GM18505 (cell line): ENCODE measurements around the gene SP2.

ENCODE experiments used
- ATAC-seq: cut with Tn5 transposase; IDR thresholded peaks from one replicate; pipeline ENCODE4 v1.9.1; 2021; ENCODE audit not compliant: unreplicated experiment
- POLR2A ChIP-seq: IDR thresholded peaks from 4 replicates; pipeline ENCODE4 v1.6.1; 2011; ENCODE audit warnings: borderline replicate concordance; ENCODE audit not compliant: insufficient read depth, insufficient read length; ENCODE audit errors: extremely low read depth

SP2 gene

GRCh38 chr17:47949197-47949759 lies 53.2 kb downstream of the SP2 start:
- TF ChIP-seq POLR2A, result no peak
- peak; percentile 60 for ATAC-seq

GRCh38 chr17:47949946-47950345 lies 53.9 kb downstream of the SP2 start:
- ATAC-seq, result no peak
- no peak for TF ChIP-seq POLR2A

- no peak for TF ChIP-seq POLR2A
- ATAC-seq, result no peak
These were observed 54.4 kb downstream of the SP2 start for GRCh38 chr17:47950448-47950847.

DNA sequence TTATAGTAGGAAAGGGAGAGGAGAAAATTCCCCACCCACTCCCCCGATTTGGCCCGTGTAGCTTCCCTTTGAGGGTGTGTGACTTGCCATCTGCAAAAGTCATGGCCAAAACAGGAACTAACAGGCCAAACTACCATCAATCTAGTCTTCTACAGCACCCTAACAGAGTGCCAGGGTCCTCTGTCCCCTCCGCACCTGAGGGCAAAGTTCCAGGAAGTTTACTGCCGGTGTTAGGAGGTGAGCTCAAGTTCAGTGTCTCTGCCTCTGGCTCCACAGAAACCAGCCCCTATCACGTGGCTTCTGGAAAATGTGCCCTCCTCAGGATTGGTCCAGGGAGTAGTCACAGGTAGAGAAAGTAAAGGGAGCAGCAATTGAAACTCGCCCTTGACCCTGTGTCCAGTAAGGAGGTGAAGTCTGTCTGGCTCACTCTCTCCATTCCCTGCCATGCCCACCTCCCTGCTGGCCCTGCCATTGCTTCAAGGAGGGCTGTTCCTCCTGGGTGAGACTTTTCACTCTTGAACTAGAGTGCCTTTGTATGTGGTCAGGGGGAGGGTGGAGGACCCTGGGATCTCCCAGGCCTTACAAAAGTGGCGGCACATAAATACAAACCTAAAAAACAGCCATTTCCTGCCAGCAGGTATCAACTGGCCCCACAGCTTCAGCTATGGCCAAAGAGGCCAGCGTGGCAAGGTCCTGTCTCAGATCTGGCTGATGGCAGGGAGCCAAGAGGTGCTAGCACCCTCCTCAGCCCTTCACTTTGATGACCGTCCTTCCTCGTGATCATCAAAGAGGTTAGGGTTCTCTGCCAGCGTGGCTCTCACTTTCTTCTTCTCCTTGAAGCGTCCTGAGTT lies 56.4 kb downstream of the SP2 start:
- ATAC-seq, result no peak
- TF ChIP-seq POLR2A, result no peak

- no peak for TF ChIP-seq POLR2A
- no peak for ATAC-seq
These were observed 57.9 kb downstream of the SP2 start for GRCh38 chr17:47953909-47954308.

DNA sequence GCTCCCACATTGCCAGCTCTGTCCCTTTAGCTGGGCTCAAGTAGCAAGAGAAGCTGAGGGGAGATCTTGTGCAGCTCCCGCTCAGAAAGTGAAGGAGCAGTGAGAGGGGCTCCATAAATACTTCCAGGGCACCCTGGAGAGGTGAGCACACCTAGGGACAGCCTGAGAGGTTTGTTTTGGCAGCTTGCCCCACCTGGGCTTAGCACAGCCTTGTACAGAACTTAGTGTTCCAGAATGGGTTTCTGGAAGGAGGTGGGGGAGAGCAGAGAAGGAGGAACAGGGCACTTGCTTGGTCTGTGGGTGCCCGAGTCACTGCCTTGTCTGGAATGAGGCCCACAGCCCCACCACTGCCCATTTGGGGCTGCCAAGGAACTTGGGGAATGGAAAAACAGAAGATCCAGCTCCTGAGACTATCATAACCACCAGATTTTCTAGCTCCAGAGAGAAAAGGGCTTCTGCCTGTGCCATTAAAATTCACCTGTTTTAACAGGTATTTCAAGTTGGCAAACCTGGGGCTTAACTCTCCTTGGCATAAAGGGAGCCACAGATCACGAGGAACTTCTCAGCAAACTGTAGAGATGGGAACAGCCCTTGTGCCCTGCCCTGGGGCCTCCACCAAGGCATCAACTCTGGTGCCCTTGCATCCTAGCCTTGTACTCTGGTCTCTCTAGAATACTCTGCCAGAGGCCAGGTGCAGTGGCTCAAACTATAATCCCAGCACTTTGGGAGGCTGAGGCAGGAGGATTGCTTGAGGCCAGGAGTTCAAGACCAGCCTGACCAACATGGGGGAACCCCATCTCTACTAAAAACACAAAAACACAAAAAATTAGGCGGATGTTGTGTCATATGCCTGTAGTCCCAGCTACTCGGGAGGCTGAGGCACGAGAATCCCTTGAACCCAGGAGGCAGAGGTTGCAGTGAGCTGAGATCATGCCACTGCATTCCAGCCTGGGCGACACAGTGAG lies 59.7 kb downstream of the SP2 start:
- ATAC-seq, result no peak
- no peak for TF ChIP-seq POLR2A

- ATAC-seq, result no peak
- TF ChIP-seq POLR2A, result no peak
These were observed 61.0 kb downstream of the SP2 start for GRCh38 chr17:47956791-47957590.

GRCh38 chr17:47957591-47958490 lies 61.8 kb downstream of the SP2 start, which contains the start of gene PRR15L:
TSS of gene PRR15L (minus strand) at chr17:47957883. CDS start at chr17:47953234, 4,649 bp downstream.
- ATAC-seq, result no peak
- TF ChIP-seq POLR2A, result no peak

DNA sequence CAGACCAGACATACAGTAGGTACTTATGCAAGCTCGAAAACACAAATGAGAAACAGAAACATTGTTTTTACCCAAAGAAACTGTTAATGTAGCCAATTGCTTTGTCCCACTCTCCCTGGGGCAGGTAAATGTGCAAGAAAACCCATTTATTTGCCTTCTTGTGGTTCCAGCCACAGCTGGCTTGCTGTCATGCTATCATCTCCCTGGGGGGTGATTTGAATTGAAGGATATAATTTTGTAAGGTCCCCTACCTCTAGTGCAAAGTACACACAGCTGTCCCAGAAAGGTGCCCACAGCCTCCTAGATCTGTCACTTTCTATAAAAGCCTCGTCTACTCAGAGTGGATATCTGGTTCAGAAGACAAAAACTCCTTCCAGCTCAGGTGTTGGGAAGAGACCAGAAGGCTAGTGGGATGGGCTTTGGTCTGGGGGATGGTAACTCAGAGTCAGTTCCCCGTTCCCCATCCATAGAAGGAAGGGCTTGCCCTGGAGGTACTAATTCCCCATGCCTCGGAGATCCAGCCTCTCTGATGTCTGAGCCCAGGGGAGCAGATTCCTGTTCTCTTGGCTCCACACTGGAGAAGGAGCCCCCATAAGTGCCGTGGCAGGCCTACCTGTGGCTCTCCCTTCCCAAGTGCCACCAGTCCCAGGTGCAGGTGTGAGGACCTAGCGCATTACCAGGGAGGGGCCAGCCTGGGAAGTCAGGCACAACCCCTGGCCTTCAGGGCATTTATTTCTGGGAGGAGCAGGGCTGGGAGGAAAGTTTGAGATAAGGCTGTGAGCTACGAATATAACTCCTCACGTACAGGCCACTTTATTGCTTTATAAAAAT lies 64.0 kb downstream of the SP2 start:
- TF ChIP-seq POLR2A, result no peak
- no peak for ATAC-seq

GRCh38 chr17:47961406-47961805 lies 65.4 kb downstream of the SP2 start:
- TF ChIP-seq POLR2A, result no peak
- ATAC-seq, result no peak

DNA sequence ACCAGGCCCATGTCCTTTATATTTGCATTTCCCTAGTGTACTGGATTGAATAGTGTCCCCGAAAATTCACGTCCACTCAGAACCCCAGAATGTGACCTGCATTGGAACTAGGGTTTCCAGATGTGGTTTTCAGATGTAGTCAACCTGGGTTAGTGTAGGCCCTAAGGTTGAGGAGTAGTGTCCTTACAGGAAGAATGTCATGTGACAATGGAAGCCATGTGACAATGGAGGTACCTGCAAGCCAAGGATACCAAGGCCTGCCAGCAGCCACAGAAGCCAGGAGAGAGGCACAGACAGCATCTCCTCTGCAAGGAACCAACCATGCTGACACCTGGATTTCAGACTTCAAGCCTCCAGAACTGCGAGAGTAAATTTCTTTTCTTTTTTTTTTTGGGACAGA lies 66.9 kb downstream of the SP2 start:
- TF ChIP-seq POLR2A, result no peak
- no peak for ATAC-seq
